ENCODE data around the gene NKAPD1.
"Not testable (repeated sequence)": the region's sequence is repeated elsewhere in the genome, so short reads cannot be mapped to it uniquely, and the experiment has no call there.

The NKAPD1 gene

DNA sequence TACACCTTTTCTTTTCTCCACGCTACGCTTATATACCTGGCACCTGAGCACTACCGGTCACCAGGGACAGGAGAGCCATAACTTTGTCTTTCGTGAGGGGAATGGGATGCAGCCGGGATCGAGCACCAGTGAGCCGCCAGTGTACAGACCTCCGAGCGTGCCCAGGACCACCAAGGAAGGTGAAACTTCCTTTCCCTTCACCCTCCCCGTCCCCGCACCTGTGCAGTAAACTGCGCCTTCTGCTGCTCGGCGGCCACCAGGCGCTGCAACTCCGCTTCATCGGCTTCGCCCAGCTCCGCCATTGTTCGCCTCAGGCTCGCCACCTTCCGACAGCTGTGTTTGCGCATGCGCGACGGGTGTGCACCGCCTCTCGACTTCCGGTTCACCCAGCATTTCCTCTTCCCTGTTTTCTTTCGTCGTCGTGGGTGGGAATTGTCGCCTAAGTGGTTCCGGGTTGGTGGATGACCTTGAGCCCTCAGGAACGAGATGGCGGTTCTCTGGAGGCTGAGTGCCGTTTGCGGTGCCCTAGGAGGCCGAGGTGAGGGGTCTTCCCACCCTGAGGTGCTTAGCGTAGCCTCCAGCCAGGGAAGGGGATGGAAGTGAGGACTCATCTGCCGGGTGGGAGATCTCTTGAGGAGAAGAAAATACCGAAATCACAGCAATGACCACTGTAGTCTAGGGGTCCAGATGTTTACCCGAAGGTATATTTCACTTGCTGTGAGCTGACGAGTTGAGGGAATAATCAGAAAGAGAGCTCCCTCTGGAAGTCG is 12.5 kb downstream of the NKAPD1 start, which contains the start of the genes SDHD and TIMM8B:
SDHD (plus strand) TSS at position 452 of the 770 bp plus-strand sequence; CDS start at position 487, 35 bp downstream.
TIMM8B (minus strand) TSS at position 335 of the 770 bp plus-strand sequence; CDS start at position 302, 33 bp downstream.
- peak; percentile 91 for DNase-seq (ENCODE audit: low read depth in 2 of 2)

DNA sequence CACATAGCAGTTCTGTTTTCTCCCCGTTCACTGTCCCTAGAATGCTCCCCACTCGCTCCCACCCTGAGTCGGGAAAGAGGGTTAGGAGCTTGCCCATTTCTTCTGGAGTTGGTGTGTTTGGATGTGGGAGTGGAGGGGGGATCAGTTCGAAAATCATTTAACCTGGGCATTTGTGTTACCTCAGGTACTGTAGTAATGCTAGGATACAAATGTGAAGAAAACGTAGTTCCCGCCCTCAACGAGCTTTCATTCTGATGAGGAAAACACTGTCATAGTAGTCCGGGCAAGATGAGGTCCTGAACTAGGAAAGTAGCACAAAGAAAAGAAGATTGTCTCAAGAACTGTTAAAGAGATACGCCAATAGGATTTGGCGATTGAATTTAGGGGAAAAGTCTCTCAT is 13.1 kb downstream of the NKAPD1 start:
- DNase-seq (ENCODE audit: low read depth in 2 of 2) = no peak

DNA sequence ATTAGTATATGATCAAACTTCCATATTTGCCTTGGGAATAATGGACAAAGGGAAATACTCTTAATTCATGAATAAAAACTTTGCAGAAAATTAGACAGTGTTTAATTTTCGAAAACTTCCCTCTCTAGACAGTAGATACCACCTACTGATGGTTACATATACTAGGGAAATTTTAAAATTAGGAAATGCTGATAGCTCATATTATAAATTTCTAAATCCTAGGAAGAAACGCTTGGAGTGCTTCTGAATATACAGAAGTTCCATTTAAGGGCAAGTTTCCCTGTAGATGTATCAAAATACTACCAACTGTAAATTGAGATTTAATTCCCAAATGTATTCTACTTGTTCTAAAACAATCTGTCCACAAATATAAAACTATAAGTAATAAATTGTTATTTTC is 21.2 kb downstream of the NKAPD1 start:
- not testable (repeated sequence) for DNase-seq (ENCODE audit: low read depth in 2 of 2)

DNA sequence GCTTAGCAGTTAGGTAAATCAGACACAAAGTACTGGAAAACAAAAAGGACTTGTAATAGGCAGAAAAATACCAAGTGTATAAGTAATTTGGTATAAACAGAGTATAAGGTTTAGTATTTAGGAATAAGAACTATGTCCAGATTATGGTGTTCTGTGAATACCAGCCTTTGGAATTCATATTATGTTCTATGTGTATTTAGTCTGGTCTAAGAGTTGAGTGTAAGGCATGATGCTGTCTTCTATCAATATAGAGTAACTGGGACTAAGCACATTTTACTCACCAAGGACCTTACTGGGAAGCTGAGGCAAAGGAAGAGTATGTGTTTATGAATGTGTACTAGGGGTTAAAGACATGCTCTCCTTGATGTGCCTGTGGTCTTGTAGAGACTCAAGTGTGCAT is 22.1 kb downstream of the NKAPD1 start:
- no peak for DNase-seq (ENCODE audit: low read depth in 2 of 2)

DNA sequence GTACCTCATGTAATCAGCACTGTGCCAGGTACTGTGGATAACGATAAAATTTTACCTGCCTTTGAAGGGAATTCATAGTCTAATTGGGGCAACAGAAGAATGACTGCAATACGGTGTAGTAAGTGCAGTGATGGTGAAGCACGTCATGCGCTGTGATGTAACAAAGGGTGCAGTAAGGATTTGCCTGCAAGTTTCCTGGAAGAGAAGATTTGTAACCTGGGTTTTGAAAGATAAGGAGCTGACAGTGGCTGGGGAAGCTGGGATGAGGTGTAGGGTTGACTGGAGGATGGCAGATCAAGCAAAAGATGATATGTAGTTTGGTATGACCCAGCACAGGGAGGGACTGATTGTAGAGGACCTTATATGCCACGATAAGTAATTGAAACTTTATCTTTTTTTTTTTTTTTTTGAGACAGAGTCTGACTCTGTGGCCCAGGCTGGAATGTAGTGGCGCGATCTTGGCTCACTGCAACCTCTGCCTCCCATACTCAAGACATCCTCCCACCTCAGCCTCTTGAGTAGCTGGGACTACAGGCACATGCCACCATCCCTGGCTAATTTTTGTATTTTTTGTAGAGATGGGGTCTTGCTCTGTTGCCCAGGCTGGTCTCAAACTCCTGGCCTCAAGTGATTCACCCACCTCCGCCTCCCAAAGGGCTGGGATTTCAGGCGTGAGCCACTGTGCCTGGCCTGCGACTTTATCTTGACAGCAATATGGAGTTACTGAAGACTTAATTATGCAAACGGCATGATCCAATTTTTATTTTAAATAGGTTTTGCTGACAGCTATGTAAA is 23.8 kb downstream of the NKAPD1 start:
- no peak for DNase-seq (ENCODE audit: low read depth in 2 of 2)

DNA sequence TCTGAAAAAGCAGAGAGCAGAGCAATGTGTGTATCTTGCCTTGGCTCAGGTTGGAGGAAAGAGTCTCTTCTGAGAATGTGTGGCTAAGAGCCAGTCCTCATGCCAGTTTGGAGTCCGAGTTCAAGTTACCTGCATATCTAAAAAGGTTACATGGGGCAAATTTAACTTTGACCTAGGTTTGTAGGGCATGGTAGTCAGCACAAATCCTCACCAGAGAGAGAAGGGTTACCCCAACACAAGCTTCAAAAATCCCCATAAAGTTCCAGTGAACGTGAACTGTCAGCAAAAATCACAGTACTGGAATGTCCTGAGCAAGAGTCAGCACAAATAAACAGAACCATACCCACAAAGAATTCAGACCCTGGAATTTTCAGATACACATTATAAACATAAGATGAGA is 26.4 kb downstream of the NKAPD1 start:
- DNase-seq (ENCODE audit: low read depth in 2 of 2) = no peak

DNA sequence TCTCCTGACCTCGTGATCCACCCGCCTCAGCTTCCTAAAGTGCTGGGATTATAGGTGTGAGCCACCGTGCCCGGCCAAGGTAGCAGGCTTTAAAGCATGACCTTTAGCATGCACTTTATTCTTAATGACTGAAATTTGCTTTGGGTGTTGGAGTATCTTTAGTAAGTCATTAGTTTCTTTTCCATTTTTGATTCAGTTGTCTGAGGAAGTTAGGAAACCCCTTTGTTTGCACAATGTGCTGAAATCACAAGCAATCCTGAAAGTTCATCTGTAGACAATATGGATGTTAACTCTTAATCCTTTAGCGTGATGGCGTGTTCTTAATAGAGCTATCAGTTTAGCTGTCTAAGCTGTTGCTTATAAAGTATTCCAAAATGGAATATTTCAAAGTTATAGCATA is 29.3 kb downstream of the NKAPD1 start:
- DNase-seq (ENCODE audit: low read depth in 2 of 2) = no peak

DNA sequence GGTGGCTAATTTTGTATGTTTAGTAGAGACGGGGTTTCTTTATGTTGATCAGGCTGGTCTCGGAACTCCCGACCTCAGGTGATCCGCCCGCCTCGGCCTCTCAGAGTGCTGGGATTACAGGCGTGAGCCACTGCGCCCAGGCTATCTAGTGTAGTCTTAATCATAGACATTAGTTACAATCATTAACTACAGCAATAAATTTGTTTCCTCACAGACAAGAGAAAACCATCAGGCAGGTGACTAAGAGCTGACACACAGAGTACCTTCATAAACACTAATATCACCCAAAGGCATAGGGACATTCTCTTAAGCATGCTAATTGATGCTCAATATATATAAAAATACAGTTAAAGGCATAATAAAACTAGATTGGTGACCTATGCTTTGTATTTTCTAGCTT is 32.0 kb downstream of the NKAPD1 start:
- no peak for DNase-seq (ENCODE audit: low read depth in 2 of 2)

DNA sequence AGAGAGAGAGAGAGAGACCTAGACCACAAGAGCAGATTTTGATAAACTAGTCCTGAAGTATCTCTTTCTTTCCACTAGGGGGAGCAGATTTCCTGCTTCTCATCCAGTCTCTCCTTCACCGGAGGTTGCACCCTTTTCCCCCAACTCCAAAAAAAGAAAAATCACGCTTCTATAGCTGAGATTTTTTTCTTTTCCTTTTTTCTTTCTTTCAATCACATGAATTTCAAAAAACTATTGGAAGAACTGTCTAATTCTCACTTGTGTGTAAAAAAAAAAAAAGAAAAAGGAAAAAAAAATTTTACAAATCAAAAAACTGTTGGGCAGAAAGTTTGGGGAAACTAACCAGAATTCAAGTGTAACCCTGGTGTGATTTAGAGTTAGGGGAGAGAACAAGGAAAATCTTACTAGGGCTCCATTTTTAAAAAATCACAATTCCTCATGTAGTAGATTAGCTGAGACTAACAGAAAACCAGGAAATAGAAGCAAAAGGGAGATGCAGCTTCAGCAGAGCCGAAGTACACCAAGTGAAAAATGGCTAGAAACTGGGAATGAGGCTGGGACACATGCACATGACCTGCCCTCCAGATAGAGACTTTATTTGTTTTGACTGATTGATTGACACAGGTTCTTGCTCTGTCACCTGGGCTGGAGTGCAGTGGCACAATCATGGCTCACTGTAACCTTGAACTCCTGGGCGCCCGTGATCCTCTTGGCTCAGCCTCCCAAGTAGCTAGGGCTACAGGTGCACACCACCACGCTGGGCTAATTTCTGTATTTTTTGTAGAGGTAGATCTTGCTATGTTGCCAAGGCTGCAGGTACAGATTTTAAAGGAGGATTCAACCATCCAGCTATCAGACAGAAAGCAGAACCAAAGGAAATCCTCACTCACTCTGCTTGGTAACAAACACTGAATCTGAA is 39.7 kb downstream of the NKAPD1 start:
- no peak for DNase-seq (ENCODE audit: low read depth in 2 of 2)

DNA sequence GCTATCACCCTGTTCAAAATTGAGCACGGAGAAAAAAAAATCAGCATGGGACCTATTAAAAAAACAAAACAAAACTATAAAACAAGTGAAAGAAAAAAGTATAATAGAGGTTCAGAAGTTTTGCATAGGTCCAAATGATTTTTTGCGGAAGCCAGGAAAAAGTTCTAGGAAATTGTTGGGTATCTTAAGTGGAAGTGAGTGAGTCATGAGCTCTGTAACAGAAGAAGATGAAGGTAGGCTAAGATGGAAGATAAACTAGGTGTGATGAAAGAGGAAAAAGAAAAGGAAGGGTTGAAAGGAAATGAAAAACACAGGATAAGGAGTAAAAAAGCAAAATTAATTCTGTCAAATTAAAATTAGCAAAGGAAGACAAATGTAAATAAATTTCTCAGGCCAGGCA is 40.4 kb downstream of the NKAPD1 start:
- DNase-seq (ENCODE audit: low read depth in 2 of 2) = no peak

DNA sequence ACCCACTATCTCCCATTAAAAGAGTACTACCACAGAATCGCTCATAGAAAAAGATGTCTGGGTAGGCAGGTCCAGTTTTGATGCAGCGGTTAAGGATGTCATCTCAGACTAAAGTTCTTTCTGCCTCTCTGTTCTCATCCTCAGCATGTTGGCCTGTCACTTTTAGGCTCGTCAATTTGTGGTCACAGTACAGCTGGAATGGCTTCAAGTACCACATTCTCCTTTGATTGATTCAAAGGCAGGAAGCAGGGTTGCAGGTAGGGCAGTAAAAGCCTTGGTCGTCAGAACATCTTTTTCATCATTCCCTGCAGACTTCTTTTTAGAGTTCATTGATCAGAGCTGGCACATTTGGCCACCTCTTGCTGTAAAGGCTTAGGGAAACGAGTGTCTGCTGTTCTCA is 41.3 kb downstream of the NKAPD1 start:
- no peak for DNase-seq (ENCODE audit: low read depth in 2 of 2)

DNA sequence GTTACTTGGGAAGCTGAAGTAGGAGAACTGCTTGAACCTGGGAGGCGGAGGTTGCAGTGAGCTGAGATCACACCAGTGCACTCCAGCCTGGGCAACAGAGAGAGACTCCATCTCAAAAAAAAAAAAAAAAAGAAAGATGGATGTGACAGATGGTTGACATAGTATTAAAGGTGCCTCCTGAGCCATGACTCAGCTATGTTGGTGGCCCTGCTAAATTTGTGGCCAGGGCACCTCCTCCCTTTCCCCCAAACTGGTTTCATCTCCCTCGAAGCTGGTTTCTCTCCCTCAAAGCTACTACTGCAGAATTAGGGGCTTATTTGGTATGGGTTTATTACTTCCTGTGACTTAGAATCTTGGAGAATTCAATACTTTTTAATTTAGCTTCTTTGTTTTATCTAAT is 44.1 kb downstream of the NKAPD1 start:
- DNase-seq (ENCODE audit: low read depth in 2 of 2) = peak in 1 of 2 donors; percentile 7

DNA sequence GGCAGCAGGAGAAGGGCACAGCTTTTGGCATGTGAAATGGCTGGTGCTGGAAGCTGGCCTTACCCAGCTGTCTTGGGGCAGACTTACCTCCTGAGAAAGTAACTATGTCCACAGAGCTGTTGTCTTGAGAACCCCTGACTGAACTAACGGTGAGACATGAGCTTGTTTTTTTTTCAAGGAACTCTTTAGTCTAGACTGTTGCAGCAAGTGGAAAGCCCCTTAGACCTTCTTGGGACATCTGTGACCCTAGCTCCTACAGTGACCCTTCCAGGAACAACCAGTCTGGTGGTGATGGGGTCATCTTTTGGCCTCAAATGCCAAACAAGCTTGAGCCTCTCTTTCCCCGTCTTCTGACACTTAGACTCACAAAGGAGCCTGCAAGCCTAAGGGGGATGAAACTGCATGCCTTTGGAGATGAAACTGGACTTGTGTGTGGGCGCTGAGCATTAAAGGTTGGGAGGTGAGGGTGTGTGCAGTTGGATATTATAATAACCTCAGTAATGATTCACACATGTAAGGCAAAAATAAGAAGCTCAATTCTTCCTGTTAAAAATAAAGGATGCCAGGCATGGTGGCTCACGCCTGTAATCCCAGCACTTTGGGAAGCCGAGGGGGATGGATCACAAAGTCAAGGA is 48.0 kb downstream of the NKAPD1 start:
- no peak for DNase-seq (ENCODE audit: low read depth in 2 of 2)

DNA sequence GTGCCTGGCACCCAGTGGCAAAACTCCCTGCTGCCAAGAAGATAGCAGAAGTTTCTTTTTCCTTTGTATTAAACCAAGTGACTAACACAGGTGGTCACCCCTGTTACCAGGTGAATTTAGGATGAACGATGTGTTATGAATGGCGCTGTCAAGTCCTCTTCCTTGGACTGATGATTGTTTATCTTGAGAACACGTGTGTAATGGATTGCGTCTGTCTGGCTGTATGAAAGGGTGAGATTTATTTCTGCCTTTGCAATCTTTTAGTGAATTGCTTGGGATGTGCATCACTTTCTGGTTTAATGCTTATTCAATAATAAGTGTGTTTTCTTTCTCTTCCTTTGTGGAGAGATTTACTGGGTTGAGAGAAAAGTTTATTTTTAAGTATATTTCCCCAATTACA is 49.0 kb downstream of the NKAPD1 start:
- no peak for DNase-seq (ENCODE audit: low read depth in 2 of 2)

DNA sequence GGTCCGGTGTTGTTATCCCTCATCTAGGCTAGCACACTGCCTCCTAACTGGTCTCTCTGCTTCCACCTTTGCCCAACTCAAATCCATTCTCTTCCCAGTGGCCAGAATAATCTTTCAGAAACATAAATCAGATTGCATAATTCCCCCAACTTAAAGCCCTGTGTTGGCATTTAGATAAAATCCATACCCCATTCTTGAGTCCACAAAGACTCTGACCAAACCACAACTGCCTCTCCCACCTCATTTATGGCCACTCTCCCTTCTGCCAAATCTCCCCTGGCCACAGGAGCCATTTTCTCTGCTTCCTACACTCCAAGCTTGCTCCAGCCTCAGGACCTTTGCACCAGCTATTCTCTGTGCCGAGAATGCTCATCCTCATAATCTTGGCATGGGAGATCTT is 53.0 kb downstream of the NKAPD1 start:
- no peak for DNase-seq (ENCODE audit: low read depth in 2 of 2)

DNA sequence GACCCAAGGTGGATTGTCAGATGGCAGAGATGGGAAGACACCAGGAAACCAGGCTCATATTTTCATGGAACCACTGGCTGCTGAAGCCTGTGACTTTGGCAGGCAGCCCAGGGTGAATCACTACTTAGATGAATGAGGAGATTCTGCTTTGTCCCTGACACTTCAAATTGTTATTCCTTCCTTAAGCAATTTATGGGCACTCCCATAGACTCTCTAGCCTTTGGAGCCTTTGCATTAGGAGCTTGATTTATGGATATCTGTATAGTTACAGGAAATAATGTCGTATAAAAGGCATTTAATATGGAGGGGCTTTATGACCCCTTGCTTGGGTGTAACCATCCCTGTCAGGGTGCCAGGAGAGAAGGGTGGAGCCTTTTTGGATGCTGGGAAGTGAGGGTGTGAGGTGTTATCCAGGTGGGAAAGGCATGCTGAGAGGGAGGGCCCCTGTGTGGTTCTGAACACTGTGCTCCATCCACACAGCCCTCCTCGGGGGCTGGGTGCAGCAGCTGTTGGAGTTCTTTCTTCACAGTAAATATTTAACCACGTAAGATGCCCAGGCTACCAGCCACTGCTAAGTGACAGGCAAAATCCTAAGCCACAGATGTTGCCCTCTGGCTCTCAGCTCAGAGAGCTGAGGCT is 54.5 kb downstream of the NKAPD1 start:
- no peak for DNase-seq (ENCODE audit: low read depth in 2 of 2)

DNA sequence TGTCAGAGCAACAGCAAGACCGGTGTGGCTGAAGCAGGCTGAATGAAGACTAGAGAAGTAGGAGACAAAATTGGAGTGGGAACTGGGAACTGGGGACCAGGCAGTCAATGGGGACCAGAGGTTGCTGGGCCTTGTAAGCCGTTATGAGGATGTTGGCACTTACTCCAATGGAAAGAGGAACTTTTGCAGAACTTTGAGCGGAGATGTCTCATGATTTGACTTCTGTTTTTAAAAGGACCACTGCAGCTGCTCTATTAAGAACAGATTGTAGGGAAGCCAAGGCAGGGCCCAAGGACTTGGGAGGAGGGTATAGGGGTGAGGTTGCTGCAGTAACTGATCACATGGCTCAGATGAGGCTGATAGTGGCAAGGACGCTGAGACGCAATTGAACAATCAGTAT is 55.6 kb downstream of the NKAPD1 start:
- DNase-seq (ENCODE audit: low read depth in 2 of 2) = no peak

DNA sequence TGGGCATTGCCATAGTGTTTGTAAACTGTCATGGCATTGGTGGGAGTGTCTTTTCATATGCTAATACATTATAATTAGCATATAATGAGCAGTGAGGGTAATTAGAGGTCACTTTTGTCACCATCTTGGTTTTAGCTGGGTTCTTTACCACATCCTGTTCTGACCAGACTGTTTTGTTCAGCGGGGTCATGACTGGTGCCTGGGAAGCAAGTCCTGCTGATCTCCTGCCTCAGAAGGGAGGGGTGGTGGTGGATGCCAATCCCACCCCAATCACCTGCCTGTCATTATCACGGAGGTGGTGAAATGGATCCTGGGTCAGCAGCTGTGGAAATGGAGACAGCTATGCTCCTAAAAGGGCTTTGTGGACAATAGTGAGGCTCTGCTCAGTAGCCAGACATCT is 58.6 kb downstream of the NKAPD1 start:
- DNase-seq (ENCODE audit: low read depth in 2 of 2) = no peak

DNA sequence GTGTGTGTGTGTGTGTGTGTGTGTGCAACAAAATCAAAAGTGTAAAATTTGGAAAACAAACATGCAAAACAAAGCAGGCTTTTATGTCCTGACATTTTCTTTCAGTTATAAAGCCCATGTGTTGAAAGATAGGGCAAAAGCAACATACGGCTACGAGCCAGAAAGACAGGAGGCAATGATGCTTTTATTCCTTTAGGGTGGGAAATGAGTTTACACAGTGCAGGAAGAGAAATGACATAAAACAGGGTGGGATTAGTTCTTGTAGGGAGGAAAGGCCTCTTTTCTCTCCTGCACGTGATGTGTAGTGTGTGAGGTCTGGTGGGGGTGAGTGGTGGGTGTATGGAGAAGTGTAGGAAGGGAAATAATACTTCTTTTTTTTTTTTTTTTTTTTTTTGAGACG is 60.4 kb downstream of the NKAPD1 start:
- no peak for DNase-seq (ENCODE audit: low read depth in 2 of 2)
